HEK293T (cell line): ENCODE measurements around the gene IP6K3.

Experiments
- ELF4 ChIP-seq: fragments of 450-650 bp; IDR thresholded peaks from 2 replicates; pipeline ENCODE4 v1.6.1; 2017; ENCODE audit warnings: antibody characterized with exemption
- LEF1 ChIP-seq: fragments of 450-650 bp; IDR thresholded peaks from 2 replicates; pipeline ENCODE4 v1.6.1; 2017; ENCODE audit warnings: mild to moderate bottlenecking, borderline replicate concordance
- PKNOX1 ChIP-seq: fragments of 450-650 bp; IDR thresholded peaks from 2 replicates; pipeline ENCODE4 v1.6.1; 2016
- SP1 ChIP-seq: fragments of 450-650 bp; IDR thresholded peaks from 2 replicates; pipeline ENCODE4 v1.6.1; 2017

GRCh38 chr6:33744895-33745546 is 1.7 kb downstream of the IP6K3 start:
- TF ChIP-seq LEF1 (no peak), PKNOX1 (no peak), SP1 (no peak), ELF4 (no peak)
